Measurements from ENCODE around the gene LLCFC1. TPM values are rescaled to one million over a fixed set of nuclear protein-coding genes. Genes with fewer than 3 reads are reported as not detected.

The LLCFC1 gene
- total and polyA plus RNA-seq, 2 of the 8 experiments (the other 6 are each of a cell fraction or from before 2014, with no cell fraction given), result not detected

GRCh38 chr7:142913051-142913450 lies 26.2 kb upstream of the LLCFC1 start (continued):
- TF ChIP-seq KDM1A (IDR thresholded peaks at IDR 0.05; ENCODE audit: borderline replicate concordance, low read length) (no peak), ATF2 (IDR thresholded peaks at IDR 0.05; ENCODE audit: low read length) (no peak), SUZ12 (IDR thresholded peaks at IDR 0.05; ENCODE audit: low read length) (no peak)
- TF ChIP-seq, protein P1, sequence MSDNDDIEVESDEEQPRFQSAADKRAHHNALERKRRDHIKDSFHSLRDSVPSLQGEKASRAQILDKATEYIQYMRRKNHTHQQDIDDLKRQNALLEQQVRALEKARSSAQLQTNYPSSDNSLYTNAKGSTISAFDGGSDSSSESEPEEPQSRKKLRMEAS (IDR thresholded peaks at IDR 0.05), result no peak
